Ishikawa (cell line): ENCODE measurements around the gene GATAD2A.

Experiments
- CEBPB ChIP-seq: IDR thresholded peaks from 2 replicates; pipeline ENCODE4 v1.6.1; 2012
- CREB1 ChIP-seq: IDR thresholded peaks from 2 replicates; pipeline ENCODE4 v1.6.1; 2012; ENCODE audit warnings: low read depth
- EGR1 ChIP-seq: IDR thresholded peaks from 2 replicates; pipeline ENCODE4 v1.6.1; 2012
- EP300 ChIP-seq: IDR thresholded peaks from 2 replicates; pipeline ENCODE4 v1.6.1; 2012; ENCODE audit warnings: borderline replicate concordance
- FOXM1 ChIP-seq: IDR thresholded peaks from 2 replicates; pipeline ENCODE4 v1.6.1; 2012; ENCODE audit warnings: low read depth, borderline replicate concordance
- NFIC ChIP-seq: IDR thresholded peaks from 2 replicates; pipeline ENCODE4 v1.6.1; 2012
- RAD21 ChIP-seq: IDR thresholded peaks from 2 replicates; pipeline ENCODE4 v1.6.1; 2012; ENCODE audit warnings: low read depth
- TAF1 ChIP-seq: IDR thresholded peaks from 2 replicates; pipeline ENCODE4 v1.6.1; 2012; ENCODE audit warnings: low read depth, mild to moderate bottlenecking
- TCF12 ChIP-seq: IDR thresholded peaks from 2 replicates; pipeline ENCODE4 v1.6.1; 2012; ENCODE audit warnings: low read depth
- TEAD4 ChIP-seq: IDR thresholded peaks from 2 replicates; pipeline ENCODE4 v1.6.1; 2012
- YY1 ChIP-seq: IDR thresholded peaks from 2 replicates; pipeline ENCODE4 v1.6.1; 2012; ENCODE audit warnings: low read depth
- ZBTB7A ChIP-seq: IDR thresholded peaks from 2 replicates; pipeline ENCODE4 v1.6.1; 2012; ENCODE audit warnings: low read depth
- TF ChIP-seq, protein P1 (sequence below): IDR thresholded peaks from 2 replicates; pipeline ENCODE4 v1.6.1; 2012; ENCODE audit warnings: low read depth, mild to moderate bottlenecking
- TF ChIP-seq, protein P2 (sequence below): IDR thresholded peaks from 2 replicates; pipeline ENCODE4 v1.6.1; 2012
- TF ChIP-seq, protein P3 (sequence below): IDR thresholded peaks from 2 replicates; pipeline ENCODE4 v1.6.1; 2012

Gene GATAD2A

DNA sequence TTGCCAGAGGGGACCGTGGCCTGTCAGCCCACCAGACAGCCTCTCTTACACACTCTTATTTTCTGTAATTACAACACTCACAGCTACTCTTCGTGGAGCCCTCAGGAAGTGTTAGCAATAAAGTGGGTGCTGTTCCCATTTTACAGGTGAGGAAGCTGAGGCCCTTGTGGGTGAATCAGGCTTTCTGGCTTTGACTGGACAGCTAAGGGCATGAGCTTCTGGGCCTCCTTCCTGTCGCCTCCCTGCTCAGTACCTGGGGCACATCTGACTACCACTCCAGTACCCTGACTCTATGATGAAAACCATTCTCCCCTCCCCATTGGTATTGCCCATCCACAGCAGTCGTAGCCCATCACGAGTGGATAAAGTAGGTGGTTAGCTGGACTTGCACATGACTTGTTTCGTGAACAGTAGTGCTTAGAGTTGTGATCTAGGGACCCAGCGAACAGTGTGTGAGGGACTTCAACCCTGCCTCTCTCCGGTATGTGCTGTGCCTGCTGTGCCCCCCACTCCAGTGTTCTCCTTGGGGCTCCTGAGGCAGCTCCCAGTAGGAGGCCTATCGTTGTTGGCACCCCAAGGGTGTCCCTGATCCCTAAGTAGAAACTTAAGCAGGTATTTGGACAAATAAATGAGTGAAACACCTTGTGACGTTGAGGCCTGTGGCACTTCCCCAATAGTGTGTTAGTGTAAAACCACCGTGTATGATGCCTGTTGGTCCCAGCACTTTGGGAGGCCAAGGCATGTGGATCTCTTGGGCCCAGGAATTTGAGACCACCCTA, 38.6 kb downstream of the GATAD2A start:
- TF ChIP-seq TCF12 (no peak), CREB1 (no peak), TAF1 (no peak), YY1 (no peak)

DNA sequence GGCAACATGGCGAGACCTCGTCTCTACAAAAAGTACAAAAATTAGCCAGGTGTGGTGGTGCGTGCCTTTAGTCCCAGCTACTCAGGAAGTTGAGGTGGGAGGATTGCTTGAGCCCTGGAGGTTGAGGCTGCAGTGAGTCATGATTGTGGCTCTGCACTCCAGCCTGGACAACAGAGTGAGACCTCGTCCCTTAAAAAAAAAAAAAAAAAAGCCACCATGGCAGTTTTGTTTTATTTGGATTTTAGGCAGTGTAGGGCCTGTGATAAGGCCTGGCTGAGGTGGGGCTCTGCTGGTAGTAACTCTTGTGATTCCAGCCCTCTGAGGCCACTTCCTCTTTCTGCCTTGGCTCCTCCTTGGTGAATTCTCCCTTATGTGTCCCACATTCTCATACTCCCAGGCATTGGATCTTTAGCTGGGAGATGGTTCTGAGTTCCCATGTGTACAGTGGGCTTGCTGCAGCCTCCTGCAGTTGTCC, 39.2 kb downstream of the GATAD2A start:
- TF ChIP-seq, protein P1, sequence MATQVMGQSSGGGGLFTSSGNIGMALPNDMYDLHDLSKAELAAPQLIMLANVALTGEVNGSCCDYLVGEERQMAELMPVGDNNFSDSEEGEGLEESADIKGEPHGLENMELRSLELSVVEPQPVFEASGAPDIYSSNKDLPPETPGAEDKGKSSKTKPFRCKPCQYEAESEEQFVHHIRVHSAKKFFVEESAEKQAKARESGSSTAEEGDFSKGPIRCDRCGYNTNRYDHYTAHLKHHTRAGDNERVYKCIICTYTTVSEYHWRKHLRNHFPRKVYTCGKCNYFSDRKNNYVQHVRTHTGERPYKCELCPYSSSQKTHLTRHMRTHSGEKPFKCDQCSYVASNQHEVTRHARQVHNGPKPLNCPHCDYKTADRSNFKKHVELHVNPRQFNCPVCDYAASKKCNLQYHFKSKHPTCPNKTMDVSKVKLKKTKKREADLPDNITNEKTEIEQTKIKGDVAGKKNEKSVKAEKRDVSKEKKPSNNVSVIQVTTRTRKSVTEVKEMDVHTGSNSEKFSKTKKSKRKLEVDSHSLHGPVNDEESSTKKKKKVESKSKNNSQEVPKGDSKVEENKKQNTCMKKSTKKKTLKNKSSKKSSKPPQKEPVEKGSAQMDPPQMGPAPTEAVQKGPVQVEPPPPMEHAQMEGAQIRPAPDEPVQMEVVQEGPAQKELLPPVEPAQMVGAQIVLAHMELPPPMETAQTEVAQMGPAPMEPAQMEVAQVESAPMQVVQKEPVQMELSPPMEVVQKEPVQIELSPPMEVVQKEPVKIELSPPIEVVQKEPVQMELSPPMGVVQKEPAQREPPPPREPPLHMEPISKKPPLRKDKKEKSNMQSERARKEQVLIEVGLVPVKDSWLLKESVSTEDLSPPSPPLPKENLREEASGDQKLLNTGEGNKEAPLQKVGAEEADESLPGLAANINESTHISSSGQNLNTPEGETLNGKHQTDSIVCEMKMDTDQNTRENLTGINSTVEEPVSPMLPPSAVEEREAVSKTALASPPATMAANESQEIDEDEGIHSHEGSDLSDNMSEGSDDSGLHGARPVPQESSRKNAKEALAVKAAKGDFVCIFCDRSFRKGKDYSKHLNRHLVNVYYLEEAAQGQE = no peak
- TF ChIP-seq CREB1 = no peak
- TF ChIP-seq TCF12 = no peak
- TF ChIP-seq, protein P2, sequence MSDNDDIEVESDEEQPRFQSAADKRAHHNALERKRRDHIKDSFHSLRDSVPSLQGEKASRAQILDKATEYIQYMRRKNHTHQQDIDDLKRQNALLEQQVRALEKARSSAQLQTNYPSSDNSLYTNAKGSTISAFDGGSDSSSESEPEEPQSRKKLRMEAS = no peak
- no peak for TF ChIP-seq RAD21
- TF ChIP-seq YY1 = no peak
- no peak for TF ChIP-seq EP300
- no peak for TF ChIP-seq FOXM1

DNA sequence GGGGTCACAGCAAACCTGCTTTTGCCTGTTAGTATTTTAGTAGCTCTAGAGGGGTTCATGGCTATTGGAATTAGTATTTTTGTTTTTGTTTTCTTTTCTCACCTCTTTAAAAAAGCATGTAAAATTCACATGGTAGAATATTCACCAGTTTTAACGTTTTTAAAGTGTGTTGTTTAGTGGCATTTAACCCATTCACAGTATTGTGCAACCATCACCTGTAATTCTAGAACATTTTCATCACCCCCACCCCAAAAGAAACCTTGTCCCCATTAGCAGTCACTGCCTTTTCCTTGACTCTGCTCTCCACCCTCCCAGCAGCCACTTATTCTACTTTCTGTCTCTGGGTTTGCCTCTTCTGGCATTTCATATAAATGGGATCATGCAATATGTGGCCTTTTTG, 39.8 kb downstream of the GATAD2A start:
- TF ChIP-seq YY1 = no peak
- TF ChIP-seq, protein P2 = no peak
- peak; percentile 31; the same call in 1 of the 2 replicates for TF ChIP-seq CEBPB
- TF ChIP-seq ZBTB7A = no peak

DNA sequence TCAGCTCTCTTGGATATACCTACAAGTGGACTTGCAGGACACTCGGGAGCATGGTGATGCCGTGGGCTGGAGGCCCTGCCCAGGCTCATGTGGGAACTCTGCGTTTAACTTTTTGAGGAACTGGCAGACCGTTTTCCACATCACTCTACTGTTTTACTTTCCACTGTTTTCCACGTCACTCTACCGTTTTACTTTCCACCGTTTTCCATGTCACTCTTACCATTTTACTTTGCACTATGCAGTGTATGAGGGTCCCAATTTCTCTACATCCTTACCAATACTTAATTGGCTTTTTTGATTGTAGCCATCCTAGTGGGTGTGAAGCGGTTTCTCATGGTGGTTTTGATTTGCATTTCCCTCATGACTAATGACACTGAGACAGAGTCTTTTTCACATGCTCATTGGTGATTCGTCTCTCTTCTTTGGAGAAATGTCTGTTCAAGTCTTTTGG, 40.5 kb downstream of the GATAD2A start:
- TF ChIP-seq, protein P3, sequence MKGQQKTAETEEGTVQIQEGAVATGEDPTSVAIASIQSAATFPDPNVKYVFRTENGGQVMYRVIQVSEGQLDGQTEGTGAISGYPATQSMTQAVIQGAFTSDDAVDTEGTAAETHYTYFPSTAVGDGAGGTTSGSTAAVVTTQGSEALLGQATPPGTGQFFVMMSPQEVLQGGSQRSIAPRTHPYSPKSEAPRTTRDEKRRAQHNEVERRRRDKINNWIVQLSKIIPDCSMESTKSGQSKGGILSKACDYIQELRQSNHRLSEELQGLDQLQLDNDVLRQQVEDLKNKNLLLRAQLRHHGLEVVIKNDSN = no peak
- TF ChIP-seq NFIC (no peak), CEBPB (no peak), TAF1 (no peak), EGR1 (no peak), YY1 (no peak), TCF12 (no peak), TEAD4 (no peak), CREB1 (no peak), FOXM1 (no peak), RAD21 (no peak), EP300 (no peak), ZBTB7A (no peak)
- TF ChIP-seq, protein P1 = no peak
- TF ChIP-seq, protein P2 = no peak

DNA sequence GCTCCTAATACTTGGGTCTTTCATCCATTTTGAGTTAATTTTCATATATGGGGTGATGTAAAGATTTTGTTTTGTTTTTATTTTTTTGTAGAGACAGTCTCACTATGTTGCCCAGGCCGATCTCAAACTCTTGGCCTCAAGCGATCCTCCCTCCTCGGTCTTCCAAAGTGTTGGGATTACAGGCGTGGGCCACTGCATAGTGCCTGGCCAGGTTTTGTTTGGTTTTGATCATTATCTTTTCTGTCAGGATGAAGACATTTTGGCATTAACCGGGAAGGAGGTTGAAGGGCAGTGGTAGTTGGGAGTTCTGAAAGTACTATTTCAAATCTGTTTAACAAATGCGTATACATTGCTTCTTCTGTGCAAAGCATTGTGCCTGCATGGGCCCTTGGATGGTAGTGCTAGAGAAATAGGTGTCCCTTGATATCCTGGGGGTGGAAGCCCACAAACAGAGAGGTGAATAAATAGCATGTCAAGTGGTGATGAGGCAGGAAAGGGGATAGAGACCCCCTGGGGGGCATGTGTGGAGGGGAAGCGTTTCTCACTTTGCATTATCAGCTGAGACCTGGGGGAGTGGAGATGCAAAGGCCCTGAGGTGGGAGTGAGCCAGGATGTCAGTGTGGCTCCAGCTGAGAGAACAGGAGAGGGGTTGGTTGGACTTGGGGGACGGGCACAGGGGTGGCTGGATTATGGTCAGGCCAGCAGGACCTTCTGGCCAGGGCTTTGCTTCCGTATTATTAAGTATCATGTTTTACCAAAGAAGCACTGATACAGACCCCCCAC, 41.4 kb downstream of the GATAD2A start:
- no peak for TF ChIP-seq CEBPB
- no peak for TF ChIP-seq NFIC
- no peak for TF ChIP-seq EP300
- TF ChIP-seq EGR1 = no peak
- TF ChIP-seq FOXM1 = no peak
- TF ChIP-seq YY1 = no peak
- TF ChIP-seq, protein P1 = no peak
- TF ChIP-seq RAD21 = no peak
- TF ChIP-seq, protein P2 = no peak
- TF ChIP-seq TCF12 = no peak
- TF ChIP-seq ZBTB7A = no peak
- no peak for TF ChIP-seq TAF1
- TF ChIP-seq, protein P3 = no peak
- TF ChIP-seq TEAD4 = no peak
- TF ChIP-seq CREB1 = no peak
